H1 (cell line): Measurements from ENCODE around the gene SCP2. TPM values are rescaled to one million over a fixed set of nuclear protein-coding genes. Genes with fewer than 3 reads are reported as not detected.

ENCODE experiments used
- CTCF ChIA-PET: fragments of 300-600 bp; sonication (Branson Sonifier 250); formaldehyde crosslinking; loops from one replicate; lab custom pipeline; 2021; ENCODE audit not compliant: partially characterized antibody; lab: Charles Lee
- POLR2A ChIA-PET: fragments of 300-600 bp; sonication (Branson Sonifier 250); formaldehyde crosslinking; loops from one replicate; lab custom pipeline; 2021; ENCODE audit warnings: inconsistent platforms; ENCODE audit not compliant: partially characterized antibody; lab: Charles Lee
- DNase-seq, 2 experiments: peaks; one replicate each; pipeline versions ENCODE4 v3.0.0 to v3.0.0-alpha.2; 2010 to 2022; ENCODE audit warnings: low spot score in 2 of 2, low read depth in 1 of 2, mixed read lengths in 1 of 2
- FAIRE-seq: peaks from 2 replicates; lab custom pipeline; 2011; peaks lifted over from hg19 to GRCh38; lab: Jason Lieb, UNC
- H2AFZ ChIP-seq: 2 replicates; pipeline ENCODE4 v1.8.1; 2012; ENCODE audit warnings: low read length, inconsistent platforms
- H2AK5ac ChIP-seq: 2 replicates; pipeline ENCODE4 v1.6.1; 2013; ENCODE audit warnings: low read depth, low read length
- H2BK120ac ChIP-seq: replicated peaks from 2 replicates; pipeline ENCODE3; 2013; ENCODE audit warnings: low read depth, low read length, inconsistent platforms
- H2BK12ac ChIP-seq: 2 replicates; pipeline ENCODE4 v1.6.1; 2013; ENCODE audit warnings: low read depth, low read length
- H2BK15ac ChIP-seq: 2 replicates; pipeline ENCODE4 v1.6.1; 2013; ENCODE audit warnings: low read length
- H2BK20ac ChIP-seq: 2 replicates; pipeline ENCODE4 v1.6.1; 2013; ENCODE audit warnings: low read length
- H2BK5ac ChIP-seq: 2 replicates; pipeline ENCODE4 v1.6.1; 2013; ENCODE audit warnings: low read depth, low read length
- H3K14ac ChIP-seq: 2 replicates; pipeline ENCODE4 v1.6.1; 2013; ENCODE audit warnings: inconsistent platforms; ENCODE audit not compliant: insufficient read length
- H3K18ac ChIP-seq: 2 replicates; pipeline ENCODE4 v1.6.1; 2013; ENCODE audit warnings: low read length; ENCODE audit errors: extremely low read depth
- H3K23ac ChIP-seq: 2 replicates; pipeline ENCODE4 v1.6.1; 2013; ENCODE audit warnings: inconsistent platforms; ENCODE audit not compliant: insufficient read length
- H3K23me2 ChIP-seq: 2 replicates; pipeline ENCODE4 v1.6.1; 2013; ENCODE audit warnings: low read depth, low read length
- H3K27ac ChIP-seq: 2 replicates; pipeline ENCODE4 v1.6.1; 2011; ENCODE audit warnings: low read depth, low read length, inconsistent platforms
- H3K27me3 ChIP-seq, 4 experiments: replicated peaks in 1 of 4; 1 replicate in 1 of 4; 2 replicates in 3 of 4; pipeline versions ENCODE4 v1.6.1 to v1.8.1; 2011 to 2013; ENCODE audit warnings: low read length in 3 of 4, mild to moderate bottlenecking in 3 of 4, inconsistent platforms in 2 of 4, mixed read lengths in 2 of 4, moderate library complexity in 1 of 4; ENCODE audit not compliant: control insufficient read depth in 3 of 4, insufficient read depth in 3 of 4; ENCODE audit errors: extremely low read depth in 1 of 4
- H3K36me3 ChIP-seq, 4 experiments: 2 replicates each; pipeline versions ENCODE4 v1.6.1 to v1.8.1; 2011 to 2013; ENCODE audit warnings: mild to moderate bottlenecking in 4 of 4, low read length in 3 of 4, moderate library complexity in 2 of 4, control low read depth in 1 of 4, inconsistent platforms in 1 of 4; ENCODE audit not compliant: insufficient read depth in 4 of 4, control insufficient read depth in 2 of 4
- H3K4ac ChIP-seq: replicated peaks from 2 replicates; pipeline ENCODE3; 2013; ENCODE audit warnings: low read length, low read depth, mixed read lengths, inconsistent platforms; ENCODE audit not compliant: insufficient read length
- H3K4me1 ChIP-seq, 4 experiments: replicated peaks in 1 of 4; 1 replicate in 1 of 4; 2 replicates in 3 of 4; pipeline versions ENCODE4 v1.6.1 to v1.8.1; 2011 to 2013; ENCODE audit warnings: low read length in 3 of 4, inconsistent platforms in 2 of 4, mixed read lengths in 1 of 4; ENCODE audit not compliant: insufficient read depth in 4 of 4, control insufficient read depth in 3 of 4
- H3K4me2 ChIP-seq, 2 experiments: 2 replicates each; pipeline versions ENCODE4 v1.6.1 to v1.8.1; 2011 to 2013; ENCODE audit warnings: low read depth in 2 of 2, low read length in 2 of 2, control low read depth in 1 of 2, inconsistent platforms in 1 of 2, mild to moderate bottlenecking in 1 of 2; ENCODE audit not compliant: insufficient read depth in 1 of 2
- H3K4me3 ChIP-seq, 4 experiments: fragments of 200-600, 300-600 bp in 1 of 4; sonication (generic), shearing (Covaris generic), sonication (Bioruptor Twin) in 1 of 4; 2 replicates each; pipeline versions ENCODE4 v1.5.1 to v1.8.1; 2011 to 2016; ENCODE audit warnings: low read length in 4 of 4, low read depth in 3 of 4, control low read depth in 2 of 4, inconsistent platforms in 2 of 4, mild to moderate bottlenecking in 2 of 4, mixed read lengths in 1 of 4, moderate library complexity in 1 of 4; ENCODE audit not compliant: insufficient read depth in 2 of 4; ENCODE audit errors: extremely low read depth in 1 of 4
- H3K56ac ChIP-seq: replicated peaks from 2 replicates; pipeline ENCODE3; 2013; ENCODE audit warnings: low read depth, mild to moderate bottlenecking, mixed read lengths, low read length, inconsistent platforms; ENCODE audit not compliant: insufficient read length
- H3K79me1 ChIP-seq: 2 replicates; pipeline ENCODE4 v1.6.1; 2013; ENCODE audit warnings: low read depth, low read length, control low read depth
- H3K79me2 ChIP-seq, 2 experiments: 2 replicates each; pipeline versions ENCODE4 v1.6.1 to v1.8.1; 2012 to 2013; ENCODE audit warnings: low read length in 2 of 2, mild to moderate bottlenecking in 2 of 2, inconsistent platforms in 1 of 2; ENCODE audit not compliant: insufficient read depth in 2 of 2, control insufficient read depth in 1 of 2
- H3K9ac ChIP-seq, 4 experiments: replicated peaks in 1 of 4; 1 replicate in 1 of 4; 2 replicates in 3 of 4; pipeline versions ENCODE4 v1.6.1 to v1.8.1; 2011 to 2013; ENCODE audit warnings: low read depth in 3 of 4, low read length in 3 of 4, control low read depth in 2 of 4, mild to moderate bottlenecking in 2 of 4, moderate library complexity in 2 of 4, inconsistent platforms in 1 of 4; ENCODE audit errors: extremely low read depth in 1 of 4
- H3K9me3 ChIP-seq, 2 experiments: 2 replicates each; pipeline versions ENCODE4 v1.6.1 to v1.8.1; 2012 to 2013; ENCODE audit warnings: mild to moderate bottlenecking in 2 of 2, moderate library complexity in 2 of 2, control low read depth in 1 of 2, inconsistent platforms in 1 of 2, low read depth in 1 of 2, low read length in 1 of 2, mixed read lengths in 1 of 2; ENCODE audit not compliant: insufficient read depth in 2 of 2
- H4K20me1 ChIP-seq, 2 experiments: replicated peaks in 1 of 2; 2 replicates each; pipeline versions ENCODE3 to v1.8.1; 2011 to 2013; ENCODE audit warnings: inconsistent platforms in 2 of 2, low read length in 2 of 2, mild to moderate bottlenecking in 1 of 2; ENCODE audit not compliant: insufficient read depth in 2 of 2, control insufficient read depth in 1 of 2
- H4K5ac ChIP-seq: 2 replicates; pipeline ENCODE4 v1.6.1; 2013; ENCODE audit warnings: low read length, low read depth, mixed read lengths, inconsistent platforms; ENCODE audit not compliant: insufficient read length
- H4K8ac ChIP-seq: 2 replicates; pipeline ENCODE4 v1.8.0; 2013; ENCODE audit warnings: mild to moderate bottlenecking, moderate library complexity, low read length, inconsistent platforms; ENCODE audit not compliant: insufficient read depth; ENCODE audit errors: extremely low read depth
- H4K91ac ChIP-seq: replicated peaks from 2 replicates; pipeline ENCODE3; 2013; ENCODE audit warnings: low read length, mixed read lengths, inconsistent platforms; ENCODE audit not compliant: insufficient read length
- CREB1 ChIP-seq: IDR thresholded peaks from 2 replicates; pipeline ENCODE4 v1.6.1; 2012; ENCODE audit warnings: inconsistent platforms
- HDAC2 ChIP-seq, 2 experiments: fragments of 300-600 bp in 1 of 2; sonication (generic) in 1 of 2; IDR thresholded peaks; 2 replicates each; pipeline ENCODE4 v1.6.1; 2011 to 2012; ENCODE audit warnings: low read depth in 2 of 2, low read length in 2 of 2, mild to moderate bottlenecking in 2 of 2, moderate library complexity in 2 of 2, borderline replicate concordance in 1 of 2, inconsistent platforms in 1 of 2
- HDAC6 ChIP-seq: IDR thresholded peaks from one replicate; pipeline ENCODE4 v1.7.1; 2012; ENCODE audit warnings: low read depth, mild to moderate bottlenecking, inconsistent platforms, low read length, moderate library complexity
- JUN ChIP-seq: IDR thresholded peaks from 2 replicates; pipeline ENCODE4 v1.6.1; 2011; ENCODE audit warnings: low read depth, mild to moderate bottlenecking, improper control_type of control experiment, low read length
- KDM1A ChIP-seq: fragments of 200-600, 300-600 bp; sonication (generic); IDR thresholded peaks from 2 replicates; pipeline ENCODE4 v1.7.1; 2016; ENCODE audit warnings: mild to moderate bottlenecking, low read length, borderline replicate concordance
- NANOG ChIP-seq: IDR thresholded peaks from 2 replicates; pipeline ENCODE4 v1.6.1; 2011; ENCODE audit warnings: low read length, low read depth, mild to moderate bottlenecking, inconsistent platforms; ENCODE audit not compliant: insufficient read depth, poor library complexity, severe bottlenecking
- SIX5 ChIP-seq: IDR thresholded peaks from 2 replicates; pipeline ENCODE4 v1.6.1; 2011; ENCODE audit warnings: mild to moderate bottlenecking, low read depth, low read length
- SP4 ChIP-seq: IDR thresholded peaks from 2 replicates; pipeline ENCODE4 v1.6.1; 2012; ENCODE audit warnings: low read length, inconsistent platforms
- TAF1 ChIP-seq: IDR thresholded peaks from 2 replicates; pipeline ENCODE4 v1.6.1; 2011; ENCODE audit warnings: mild to moderate bottlenecking, low read depth, low read length
- WGBS, 2 experiments: shearing (Covaris generic) in 1 of 2; methylation state at CpG; one replicate each; pipeline versions ENCODE4 v1.1.6 to v1.1.7; 2013 to 2015; ENCODE audit warnings: low lambda C conversion rate in 2 of 2, mixed read lengths in 2 of 2, inconsistent platforms in 1 of 2, low coverage in 1 of 2, missing lambda C conversion rate in 1 of 2; ENCODE audit not compliant: insufficient replicate concordance in 2 of 2, insufficient coverage in 1 of 2, insufficient read length in 1 of 2; ENCODE audit errors: extremely low coverage in 1 of 2, missing lambda C conversion rate in 1 of 2; 5-methylcytosine and 5-hydroxymethylcytosine counted together
- polyA plus RNA-seq, 7 experiments: library from polyadenylated mRNA; depleted of rRNA in 3 of 7; stranded (reverse) in 5 of 7; unstranded in 2 of 7; fragments of >200 nt in 5 of 7; fragments of 200-250 nt in 2 of 7; gene quantifications; 1 replicate in 5 of 7; 2 replicates in 1 of 7; 4 replicates in 1 of 7; pipeline versions ENCODE4 v1.2.1 to v1.2.3, GENCODE V29; 2011 to 2013; ENCODE audit warnings: missing spikeins in 2 of 7, mixed read lengths in 2 of 7
- total RNA-seq: library from RNA; stranded (reverse); fragmentation: NEBNext Ultra II Directional; extraction: Animal tissue kit (Norgen Biotek cat#: 25700); gene quantifications from 2 replicates; pipeline ENCODE4 v1.2.1, GENCODE V29; 2021
- TF ChIP-seq, protein P1 (sequence below): IDR thresholded peaks from 2 replicates; pipeline ENCODE4 v1.6.1; 2011; ENCODE audit warnings: low read length, improper control_type of control experiment
- TF ChIP-seq, protein P2 (sequence below), 3 experiments: IDR thresholded peaks; 1 replicate in 2 of 3; 2 replicates in 1 of 3; pipeline versions ENCODE4 v1.5.1 to v1.6.1; 2011; ENCODE audit warnings: low read length in 3 of 3, mild to moderate bottlenecking in 3 of 3, inconsistent platforms in 2 of 3, low read depth in 1 of 3, moderate library complexity in 1 of 3; ENCODE audit not compliant: insufficient read depth in 1 of 3; ENCODE audit errors: control extremely low read depth in 1 of 3

The SCP2 gene
- total and polyA plus RNA-seq, 2 of the 8 experiments (the other 6 are each of a cell fraction or from before 2014, with no cell fraction given) = 20.9 to 54.3 TPM

GRCh38 chr1:52944566-52944965 is 17.5 kb downstream of the SCP2 start:
- ChIA-PET CTCF (interaction anchor here (1.1 to 1.2 kb wide), 2 partner anchors 143 to 162 kb away, joined by 4 read pairs; no protein-coding TSS in a partner anchor), POLR2A (interaction anchor here (1.1 kb wide), 1 partner anchor 71 kb away, joined by 3 read pairs; no protein-coding TSS in a partner anchor)
- H3K23ac ChIP-seq = no peak overlapping the region
- no peaks in the 10 kb centered on the region for H3K4me1 ChIP-seq
- H2BK5ac ChIP-seq = no peak overlapping the region
- no peak overlapping the region for H3K4me3 ChIP-seq
- FAIRE-seq = no peak
- no peak overlapping the region for H2BK12ac ChIP-seq
- no peak overlapping the region for H2AK5ac ChIP-seq
- H4K20me1 ChIP-seq = no peaks in the 10 kb centered on the region
- H4K5ac ChIP-seq = no peak overlapping the region
- H3K4ac ChIP-seq = no peak overlapping the region
- no peak overlapping the region for H2BK120ac ChIP-seq
- H4K8ac ChIP-seq = no peak overlapping the region
- no peak overlapping the region for H2BK15ac ChIP-seq
- no peak overlapping the region for H3K9ac ChIP-seq
- no peak overlapping the region for H3K14ac ChIP-seq
- H2BK20ac ChIP-seq = no peak overlapping the region
- no peaks in the 10 kb centered on the region; a peak in 1 of 7 replicates for H3K27me3 ChIP-seq
- no peak overlapping the region for H3K27ac ChIP-seq
- no peak overlapping the region for H3K56ac ChIP-seq
- no peaks in the 10 kb centered on the region; the same call in 1 of the 2 replicates for H3K79me1 ChIP-seq
- no peaks in the 10 kb centered on the region for H3K36me3 ChIP-seq
- no peak for DNase-seq
- no peak overlapping the region for H3K18ac ChIP-seq
- no peaks in the 10 kb centered on the region for H3K79me2 ChIP-seq
- no peaks in the 10 kb centered on the region for H3K9me3 ChIP-seq
- H3K4me2 ChIP-seq = no peak overlapping the region
- no peak overlapping the region for H2AFZ ChIP-seq
- H3K23me2 ChIP-seq = no peaks in the 10 kb centered on the region
- H4K91ac ChIP-seq = no peak overlapping the region
- 87% methylated on average over 10 of the region's 10 CpGs; no CpG with 5 or more reads in 1 of the 2 experiments for WGBS, 2 experiments
- TF ChIP-seq, protein P1, sequence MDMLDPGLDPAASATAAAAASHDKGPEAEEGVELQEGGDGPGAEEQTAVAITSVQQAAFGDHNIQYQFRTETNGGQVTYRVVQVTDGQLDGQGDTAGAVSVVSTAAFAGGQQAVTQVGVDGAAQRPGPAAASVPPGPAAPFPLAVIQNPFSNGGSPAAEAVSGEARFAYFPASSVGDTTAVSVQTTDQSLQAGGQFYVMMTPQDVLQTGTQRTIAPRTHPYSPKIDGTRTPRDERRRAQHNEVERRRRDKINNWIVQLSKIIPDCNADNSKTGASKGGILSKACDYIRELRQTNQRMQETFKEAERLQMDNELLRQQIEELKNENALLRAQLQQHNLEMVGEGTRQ = no peak
- TF ChIP-seq TAF1 (no peak), SIX5 (no peak), NANOG (no peak), CREB1 (no peak), KDM1A (no peak), JUN (no peak), HDAC6 (no peak), SP4 (no peak), HDAC2 (IDR thresholded peaks at IDR 0.05; ENCODE audit: borderline replicate concordance in 1 of 2, low read depth in 2 of 2, low read length in 2 of 2) (no peak)
- TF ChIP-seq, protein P2, sequence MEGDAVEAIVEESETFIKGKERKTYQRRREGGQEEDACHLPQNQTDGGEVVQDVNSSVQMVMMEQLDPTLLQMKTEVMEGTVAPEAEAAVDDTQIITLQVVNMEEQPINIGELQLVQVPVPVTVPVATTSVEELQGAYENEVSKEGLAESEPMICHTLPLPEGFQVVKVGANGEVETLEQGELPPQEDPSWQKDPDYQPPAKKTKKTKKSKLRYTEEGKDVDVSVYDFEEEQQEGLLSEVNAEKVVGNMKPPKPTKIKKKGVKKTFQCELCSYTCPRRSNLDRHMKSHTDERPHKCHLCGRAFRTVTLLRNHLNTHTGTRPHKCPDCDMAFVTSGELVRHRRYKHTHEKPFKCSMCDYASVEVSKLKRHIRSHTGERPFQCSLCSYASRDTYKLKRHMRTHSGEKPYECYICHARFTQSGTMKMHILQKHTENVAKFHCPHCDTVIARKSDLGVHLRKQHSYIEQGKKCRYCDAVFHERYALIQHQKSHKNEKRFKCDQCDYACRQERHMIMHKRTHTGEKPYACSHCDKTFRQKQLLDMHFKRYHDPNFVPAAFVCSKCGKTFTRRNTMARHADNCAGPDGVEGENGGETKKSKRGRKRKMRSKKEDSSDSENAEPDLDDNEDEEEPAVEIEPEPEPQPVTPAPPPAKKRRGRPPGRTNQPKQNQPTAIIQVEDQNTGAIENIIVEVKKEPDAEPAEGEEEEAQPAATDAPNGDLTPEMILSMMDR (IDR thresholded peaks at IDR 0.05; ENCODE audit: control extremely low read depth in 1 of 3, insufficient read depth in 1 of 3, low read depth in 1 of 3, low read length in 3 of 3) = no peak
